NT2/D1 (cell line): ENCODE measurements around the gene TTC24.
"Not testable (repeated sequence)": the region's sequence is repeated elsewhere in the genome, so short reads cannot be mapped to it uniquely, and the experiment has no call there.

Source experiments
- DNase-seq: peaks from one replicate; pipeline ENCODE4 v3.0.0-alpha.2; 2011; ENCODE audit warnings: low read depth, low spot score
- H3K27me3 ChIP-seq: 2 replicates; pipeline ENCODE4 v1.6.0; 2011; ENCODE audit warnings: mild to moderate bottlenecking; ENCODE audit not compliant: insufficient read length, insufficient read depth
- H3K36me3 ChIP-seq: 2 replicates; pipeline ENCODE4 v1.6.1; 2011; ENCODE audit warnings: mild to moderate bottlenecking, low read length, mixed read lengths; ENCODE audit not compliant: insufficient read depth, insufficient read length
- H3K4me1 ChIP-seq: 2 replicates; pipeline ENCODE4 v1.5.1; 2011; ENCODE audit not compliant: insufficient read depth, insufficient read length
- H3K4me3 ChIP-seq: 2 replicates; pipeline ENCODE4 v1.5.1; 2011; ENCODE audit warnings: low read depth; ENCODE audit not compliant: insufficient read length
- H3K9ac ChIP-seq: 2 replicates; pipeline ENCODE4 v1.6.0; 2011; ENCODE audit warnings: low read depth; ENCODE audit not compliant: insufficient read length
- H3K9me3 ChIP-seq: 2 replicates; pipeline ENCODE4 v1.5.1; 2011; ENCODE audit warnings: mild to moderate bottlenecking, low read length; ENCODE audit not compliant: insufficient read depth
- SUZ12 ChIP-seq: IDR thresholded peaks from 2 replicates; pipeline ENCODE4 v1.6.1; 2011; ENCODE audit not compliant: insufficient read length, insufficient read depth; ENCODE audit errors: extremely low read depth
- YY1 ChIP-seq: IDR thresholded peaks from 2 replicates; pipeline ENCODE4 v1.6.1; 2011; ENCODE audit not compliant: insufficient read length, insufficient read depth
- ZNF274 ChIP-seq: IDR thresholded peaks from 2 replicates; pipeline ENCODE4 v1.6.1; 2011; ENCODE audit warnings: mild to moderate bottlenecking, low read depth, low read length

Gene TTC24

DNA sequence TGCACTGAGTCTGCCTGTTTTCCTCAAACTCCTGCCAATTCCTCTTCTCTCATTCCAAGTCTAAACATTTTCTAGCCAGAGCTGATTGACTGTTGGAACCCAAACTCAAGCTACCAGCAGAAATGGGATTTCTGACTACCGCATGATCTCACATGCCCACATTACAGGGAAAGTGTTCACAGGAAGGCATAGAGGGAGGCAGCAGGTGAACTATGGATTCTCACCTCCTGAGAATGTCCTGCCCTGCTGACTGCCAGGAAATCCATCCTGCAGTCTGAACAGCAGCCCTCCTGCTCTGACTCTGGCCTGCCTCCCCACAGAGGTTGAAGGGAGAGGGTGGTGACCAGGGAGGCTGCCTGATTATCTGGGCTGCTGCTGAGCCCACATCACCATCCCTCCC lies 29.7 kb upstream of the TTC24 start:
- TF ChIP-seq ZNF274 (no peak), YY1 (no peak), SUZ12 (no peak)
- no peak for DNase-seq
- Histone ChIP-seq H3K27me3 (no peaks in the 10 kb centered on the region), H3K4me1 (no peaks in the 10 kb centered on the region), H3K36me3 (peaks cover 92% of the 10 kb centered on the region), H3K9ac (no peak overlapping the region), H3K9me3 (no peaks in the 10 kb centered on the region), H3K4me3 (no peak overlapping the region)

DNA sequence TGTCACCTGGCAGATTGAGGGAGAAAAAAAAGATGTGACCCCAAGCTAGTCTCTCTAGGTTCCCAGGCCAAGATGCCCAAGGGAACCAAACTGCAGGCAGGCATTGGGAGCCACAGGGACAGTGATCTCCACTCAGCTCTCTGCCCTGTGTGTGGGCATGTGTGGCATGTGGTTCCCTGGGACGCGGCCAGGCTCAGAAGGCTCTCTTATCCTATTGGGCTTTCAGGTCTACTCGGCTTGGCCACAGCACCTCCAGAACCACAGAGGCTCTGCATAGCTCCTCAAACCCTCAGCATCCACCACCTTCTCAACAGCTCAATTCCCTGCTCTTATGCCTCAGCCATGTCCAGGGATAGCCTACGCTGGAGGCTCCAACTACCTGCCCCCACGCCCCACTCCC lies 29.2 kb upstream of the TTC24 start:
- no peaks in the 10 kb centered on the region for H3K27me3 ChIP-seq
- no peaks in the 10 kb centered on the region for H3K4me1 ChIP-seq
- H3K36me3 ChIP-seq = peaks cover 91% of the 10 kb centered on the region
- no peaks in the 10 kb centered on the region for H3K9me3 ChIP-seq
- TF ChIP-seq ZNF274 (no peak), YY1 (no peak), SUZ12 (no peak)
- H3K9ac ChIP-seq = no peak overlapping the region
- no peak overlapping the region for H3K4me3 ChIP-seq
- DNase-seq = no peak

DNA sequence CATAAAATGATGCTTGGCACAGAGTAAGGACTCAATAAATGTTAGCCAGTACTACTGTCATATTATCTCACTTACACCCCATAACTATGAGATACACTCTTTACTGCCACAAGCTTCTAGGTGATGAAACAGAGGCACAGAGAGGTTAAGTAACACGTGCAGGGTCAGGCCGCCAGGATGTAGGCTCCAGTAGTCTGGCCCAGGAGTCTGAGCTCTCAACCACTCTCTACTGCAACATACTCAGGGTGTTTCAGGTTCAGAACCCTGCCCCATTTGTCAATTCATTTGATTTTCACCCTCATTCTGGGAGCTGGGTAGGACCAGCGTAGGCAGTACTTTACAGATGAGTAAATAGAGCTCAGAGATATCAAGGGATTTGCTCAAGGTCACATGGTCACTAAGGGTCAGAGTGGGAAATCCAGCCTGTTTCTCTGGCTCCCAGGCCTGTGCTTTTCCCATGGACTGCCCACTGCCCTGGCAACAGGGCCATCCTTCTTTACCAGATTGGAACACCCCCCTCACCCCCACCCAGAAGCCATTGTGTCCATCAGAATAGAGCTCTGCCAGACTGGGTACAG lies 28.4 kb upstream of the TTC24 start:
- Histone ChIP-seq H3K27me3 (no peaks in the 10 kb centered on the region), H3K9ac (no peak overlapping the region), H3K36me3 (peaks cover 89% of the 10 kb centered on the region), H3K4me3 (no peak overlapping the region), H3K9me3 (no peaks in the 10 kb centered on the region), H3K4me1 (no peaks in the 10 kb centered on the region)
- DNase-seq = no peak
- no peak for TF ChIP-seq SUZ12
- TF ChIP-seq YY1 = no peak
- TF ChIP-seq ZNF274 = no peak

DNA sequence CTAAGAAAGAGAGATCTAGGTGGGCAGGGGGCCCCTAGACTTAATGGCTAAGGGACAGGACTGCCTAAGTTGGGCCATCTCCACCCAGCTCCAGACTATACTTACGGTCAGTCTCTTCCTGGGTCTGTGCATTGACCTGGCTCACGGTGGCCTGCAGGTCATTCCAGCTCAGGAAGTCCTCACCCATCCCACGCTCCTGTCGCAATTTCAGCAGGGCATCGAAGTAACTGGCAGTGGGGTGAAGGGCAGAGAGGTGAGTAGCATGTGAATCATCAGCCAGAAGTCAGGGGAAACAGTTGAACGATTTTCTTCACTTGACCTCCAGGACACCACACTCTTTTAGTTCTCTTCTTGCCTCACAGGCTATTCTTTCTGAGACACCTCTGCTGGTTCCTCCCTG lies 27.7 kb upstream of the TTC24 start:
- TF ChIP-seq SUZ12 (no peak), YY1 (no peak)
- H3K27me3 ChIP-seq = no peaks in the 10 kb centered on the region
- H3K4me1 ChIP-seq = no peaks in the 10 kb centered on the region
- peaks cover 89% of the 10 kb centered on the region for H3K36me3 ChIP-seq
- no peak overlapping the region for H3K4me3 ChIP-seq
- H3K9me3 ChIP-seq = no peaks in the 10 kb centered on the region
- DNase-seq = no peak
- no peak overlapping the region for H3K9ac ChIP-seq

DNA sequence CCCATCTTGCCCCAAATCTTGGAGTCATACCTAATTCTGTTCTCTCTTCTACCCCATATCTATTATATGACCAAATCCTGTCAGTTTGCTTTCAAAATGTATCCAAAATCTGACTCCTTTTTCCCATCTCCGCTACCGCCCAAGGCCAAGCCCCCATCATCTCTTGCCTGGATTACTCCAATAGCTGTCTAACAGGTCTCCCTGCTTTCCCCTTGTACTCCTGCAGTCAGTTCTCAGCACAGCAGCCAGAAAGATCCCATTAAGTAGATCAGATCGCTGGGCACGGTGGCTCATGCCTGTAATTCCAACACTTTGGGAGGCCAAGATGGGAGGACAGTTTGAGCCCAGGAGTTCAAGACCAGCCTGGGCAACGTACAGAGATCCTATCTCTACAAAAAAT lies 27.0 kb upstream of the TTC24 start:
- H3K4me3 ChIP-seq = no peak overlapping the region
- H3K9ac ChIP-seq = no peak overlapping the region
- no peak for DNase-seq
- H3K27me3 ChIP-seq = no peaks in the 10 kb centered on the region
- TF ChIP-seq SUZ12 (no peak), ZNF274 (no peak), YY1 (no peak)
- H3K36me3 ChIP-seq = peaks cover 82% of the 10 kb centered on the region
- H3K9me3 ChIP-seq = no peaks in the 10 kb centered on the region
- no peaks in the 10 kb centered on the region for H3K4me1 ChIP-seq

DNA sequence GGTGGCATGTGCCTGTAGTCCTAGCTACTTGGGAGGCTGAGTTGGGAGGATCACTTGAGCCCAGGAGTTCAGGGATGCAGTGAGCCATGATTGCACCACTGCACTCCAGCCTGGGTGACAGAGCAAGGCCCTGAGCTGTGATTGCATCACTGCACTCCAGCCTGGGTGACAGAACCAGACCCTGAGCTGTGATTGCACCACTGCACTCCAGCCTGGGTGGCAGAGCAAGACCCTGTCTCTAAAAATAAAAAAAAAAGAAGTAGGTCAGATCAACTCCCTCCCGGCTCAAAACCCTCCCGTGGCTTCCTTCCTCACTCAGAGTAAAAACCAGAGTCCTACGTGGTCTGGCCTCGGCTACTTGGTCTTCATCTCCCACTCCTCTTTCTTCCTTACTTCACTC lies 26.6 kb upstream of the TTC24 start:
- H3K9me3 ChIP-seq = not testable (repeated sequence)

DNA sequence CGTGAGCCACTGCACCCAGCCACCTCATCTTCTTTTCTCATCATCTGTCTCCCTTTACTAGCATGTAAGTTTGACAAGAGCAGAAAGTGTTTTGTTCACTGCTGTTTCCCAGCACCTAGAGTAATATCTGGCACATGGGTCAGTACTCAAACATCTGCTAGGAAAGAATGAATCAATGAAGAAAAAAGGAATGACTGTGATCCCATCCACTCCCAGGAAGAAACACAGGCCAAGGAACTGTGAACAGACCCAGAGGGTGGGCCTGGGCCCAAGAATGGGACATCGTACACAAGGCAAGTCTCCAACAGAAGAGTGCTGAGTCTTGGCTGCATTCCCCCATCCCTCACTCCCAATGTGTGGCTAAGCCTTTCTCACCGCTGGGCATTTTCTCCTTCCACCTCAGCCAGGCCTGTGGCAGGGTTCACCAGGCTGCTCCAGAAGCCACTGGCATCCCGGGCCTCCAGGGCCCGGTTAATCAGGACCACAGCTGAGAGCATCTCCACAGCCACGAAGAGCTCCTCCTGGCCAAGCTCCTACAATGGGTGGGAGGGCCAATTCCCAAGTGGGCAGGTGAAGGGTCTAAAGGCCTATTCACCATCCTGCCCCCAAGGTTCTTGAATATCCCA lies 25.6 kb upstream of the TTC24 start:
- Histone ChIP-seq H3K4me1 (no peaks in the 10 kb centered on the region), H3K27me3 (no peaks in the 10 kb centered on the region), H3K36me3 (peaks cover 68% of the 10 kb centered on the region)

More for the DNA sequence above, 26.6 kb upstream of the TTC24 start:
- DNase-seq, H3K9ac ChIP-seq, H3K4me3 ChIP-seq, H3K27me3 ChIP-seq, H3K4me1 ChIP-seq: not testable (repeated sequence)
- H3K36me3 ChIP-seq = peaks cover 78% of the 10 kb centered on the region

DNA sequence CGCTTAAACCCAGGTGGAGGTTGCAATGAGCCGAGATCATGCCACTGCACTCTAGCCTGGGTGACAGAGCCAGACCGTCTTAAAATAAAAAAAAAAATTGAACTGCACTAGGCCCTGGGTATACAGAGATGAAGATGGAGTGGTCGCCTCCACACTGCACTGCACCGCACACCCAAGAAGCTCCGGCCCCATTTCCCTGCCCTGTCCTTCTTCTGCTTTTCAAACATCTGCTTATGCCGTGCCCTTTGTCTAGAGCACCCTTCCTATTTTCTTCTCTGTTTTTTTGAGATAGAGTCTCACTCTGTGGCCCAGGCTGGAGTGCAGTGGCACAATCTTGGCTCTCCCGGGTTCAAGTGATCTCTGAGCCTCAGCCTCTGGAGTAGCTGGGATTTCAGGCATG lies 24.6 kb upstream of the TTC24 start:
- H3K36me3 ChIP-seq = peaks cover 72% of the 10 kb centered on the region

More for the DNA sequence above, 25.6 kb upstream of the TTC24 start:
- no peak overlapping the region for H3K9ac ChIP-seq
- no peak for TF ChIP-seq SUZ12
- TF ChIP-seq YY1 = no peak
- TF ChIP-seq ZNF274 = no peak
- H3K9me3 ChIP-seq = no peaks in the 10 kb centered on the region
- H3K4me3 ChIP-seq = no peak overlapping the region
- no peak for DNase-seq

More for the DNA sequence above, 24.6 kb upstream of the TTC24 start:
- no peaks in the 10 kb centered on the region for H3K9me3 ChIP-seq
- DNase-seq = no peak
- H3K9ac ChIP-seq = no peak overlapping the region
- H3K4me1 ChIP-seq = no peaks in the 10 kb centered on the region
- H3K27me3 ChIP-seq = no peaks in the 10 kb centered on the region
- H3K4me3 ChIP-seq = no peak overlapping the region
- TF ChIP-seq SUZ12 (no peak), ZNF274 (no peak), YY1 (no peak)
